T-helper 1 cell treated with Interleukin-12 subunit alpha and Interleukin-12 subunit beta and Interleukin-4 antibody, amounts not matched to agents 30 μg/mL and 1 μg/mL, for 36 hours (primary cell): ENCODE measurements around the gene BABAM2.
"Not testable (repeated sequence)": the region's sequence is repeated elsewhere in the genome, so short reads cannot be mapped to it uniquely, and the experiment has no call there.

ENCODE experiments used
- H3K27ac Mint-ChIP-seq: one replicate; pipeline ENCODE4 v1.8.0; 2021; ENCODE audit warnings: mild to moderate bottlenecking, mixed read lengths
- H3K27me3 Mint-ChIP-seq: one replicate; pipeline ENCODE4 v1.8.0; 2021; ENCODE audit warnings: low read depth, mixed read lengths
- H3K36me3 Mint-ChIP-seq: one replicate; pipeline ENCODE4 v1.8.0; 2021; ENCODE audit warnings: low read depth, mixed read lengths
- H3K4me1 Mint-ChIP-seq: one replicate; pipeline ENCODE4 v1.8.0; 2021; ENCODE audit warnings: low read depth, mixed read lengths
- H3K4me3 Mint-ChIP-seq: one replicate; pipeline ENCODE4 v1.8.0; 2021; ENCODE audit warnings: mild to moderate bottlenecking, moderate library complexity, mixed read lengths
- H3K9me3 Mint-ChIP-seq: one replicate; pipeline ENCODE4 v1.8.0; 2021; ENCODE audit warnings: mixed read lengths

BABAM2 gene

GRCh38 chr2:27958711-27959378 lies 68.3 kb downstream of the BABAM2 start:
- Mint-ChIP-seq H3K4me1 (peaks cover 74% of the 10 kb centered on the region), H3K36me3 (peaks cover 21% of the 10 kb centered on the region), H3K9me3 (peaks cover 11% of the 10 kb centered on the region), H3K27me3 (no peaks in the 10 kb centered on the region), H3K27ac (peak overlapping the region; percentile 70), H3K4me3 (peak overlapping the region; percentile 59)

GRCh38 chr2:27959496-27959895 lies 69.0 kb downstream of the BABAM2 start:
- Mint-ChIP-seq H3K4me3 (peak overlapping the region; percentile 51), H3K36me3 (peaks cover 26% of the 10 kb centered on the region), H3K4me1 (peaks cover 70% of the 10 kb centered on the region), H3K27me3 (no peaks in the 10 kb centered on the region), H3K9me3 (peaks cover 12% of the 10 kb centered on the region), H3K27ac (peak overlapping the region; percentile 79)

DNA sequence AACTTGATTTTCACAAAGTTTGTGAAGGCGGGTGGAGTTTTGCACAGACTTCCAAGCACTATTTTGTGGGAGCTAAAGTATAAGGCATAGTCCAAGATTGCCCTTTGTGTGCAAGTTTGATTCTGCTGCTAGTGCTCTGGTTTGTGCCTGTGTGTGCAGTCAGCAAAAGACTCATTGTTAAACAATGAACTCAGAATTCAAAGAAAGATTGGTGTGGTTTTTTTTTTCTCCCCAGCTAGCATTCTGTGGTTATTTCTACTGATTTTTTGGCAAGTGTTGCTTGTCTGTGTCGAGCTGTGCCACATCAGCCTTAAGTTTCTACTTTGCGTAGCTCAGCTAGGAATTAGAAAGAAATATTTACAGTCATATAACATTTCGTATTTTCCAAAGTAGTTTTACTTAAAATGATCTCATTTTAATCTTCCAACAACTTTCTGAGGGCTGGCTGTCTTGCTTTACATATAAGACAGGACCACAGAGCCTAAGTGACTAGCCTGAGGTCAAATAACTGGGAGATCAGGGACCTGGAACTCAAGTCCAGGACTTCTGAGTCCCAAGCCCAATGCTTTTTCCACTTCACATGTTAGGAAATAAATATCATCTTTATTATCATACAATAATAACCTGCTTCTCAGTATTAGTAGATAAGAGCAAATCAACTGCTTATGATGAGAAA lies 69.8 kb downstream of the BABAM2 start:
- Mint-ChIP-seq H3K36me3 (peaks cover 28% of the 10 kb centered on the region), H3K4me3 (peak overlapping the region; percentile 51), H3K9me3 (peaks cover 12% of the 10 kb centered on the region), H3K4me1 (peaks cover 67% of the 10 kb centered on the region), H3K27me3 (no peaks in the 10 kb centered on the region), H3K27ac (peak overlapping the region; percentile 79)

- peaks cover 12% of the 10 kb centered on the region for H3K9me3 Mint-ChIP-seq
- H3K4me1 Mint-ChIP-seq = peaks cover 67% of the 10 kb centered on the region
- H3K27ac Mint-ChIP-seq = no peak overlapping the region
- peaks cover 29% of the 10 kb centered on the region for H3K36me3 Mint-ChIP-seq
- H3K4me3 Mint-ChIP-seq = no peak overlapping the region
- H3K27me3 Mint-ChIP-seq = no peaks in the 10 kb centered on the region
These were observed 71.5 kb downstream of the BABAM2 start for GRCh38 chr2:27962006-27962405.

DNA sequence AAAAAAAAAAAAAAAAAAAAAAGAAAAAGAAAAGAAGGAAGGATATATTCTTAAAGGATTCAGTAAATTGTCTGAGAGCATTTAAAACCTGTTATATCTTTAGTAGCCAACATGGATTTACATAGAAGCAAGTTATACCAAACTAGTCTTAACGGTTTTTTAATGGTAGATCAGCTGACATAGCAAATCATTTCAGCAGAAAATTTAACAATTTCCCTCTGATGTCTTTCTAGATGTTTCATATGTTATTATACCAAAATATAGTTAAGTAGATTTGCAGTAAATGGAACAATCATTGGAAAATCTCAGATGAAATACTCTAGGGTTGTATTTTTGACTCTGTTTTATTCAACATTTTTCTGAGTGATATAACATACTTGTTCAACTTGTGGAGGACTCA lies 72.9 kb downstream of the BABAM2 start:
- Mint-ChIP-seq H3K36me3 (peaks cover 29% of the 10 kb centered on the region), H3K4me3 (no peak overlapping the region), H3K4me1 (peaks cover 61% of the 10 kb centered on the region), H3K9me3 (peaks cover 14% of the 10 kb centered on the region), H3K27me3 (no peaks in the 10 kb centered on the region), H3K27ac (no peak overlapping the region)

DNA sequence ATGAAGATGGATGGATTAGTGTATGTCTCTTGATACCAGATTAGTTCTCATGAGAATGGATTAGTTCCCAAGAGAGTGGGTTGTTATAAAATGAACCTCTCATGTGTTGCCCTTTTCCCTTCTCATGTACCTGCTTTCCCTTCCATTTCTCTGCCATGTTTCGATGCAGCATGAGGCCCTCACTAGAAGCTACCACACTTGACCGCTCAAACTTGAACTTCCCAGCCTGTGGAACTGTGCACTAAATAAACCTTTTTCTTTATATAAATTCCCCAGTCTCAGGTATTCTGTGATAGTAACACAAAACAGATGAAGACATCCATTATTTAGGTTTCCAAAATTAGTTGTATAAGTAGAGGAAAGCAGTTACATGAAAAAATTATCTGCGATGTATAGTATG lies 73.5 kb downstream of the BABAM2 start:
- H3K36me3 Mint-ChIP-seq = peaks cover 34% of the 10 kb centered on the region
- no peak overlapping the region for H3K4me3 Mint-ChIP-seq
- H3K27ac Mint-ChIP-seq = no peak overlapping the region
- peaks cover 19% of the 10 kb centered on the region for H3K9me3 Mint-ChIP-seq
- H3K27me3 Mint-ChIP-seq = no peaks in the 10 kb centered on the region
- peaks cover 58% of the 10 kb centered on the region for H3K4me1 Mint-ChIP-seq

DNA sequence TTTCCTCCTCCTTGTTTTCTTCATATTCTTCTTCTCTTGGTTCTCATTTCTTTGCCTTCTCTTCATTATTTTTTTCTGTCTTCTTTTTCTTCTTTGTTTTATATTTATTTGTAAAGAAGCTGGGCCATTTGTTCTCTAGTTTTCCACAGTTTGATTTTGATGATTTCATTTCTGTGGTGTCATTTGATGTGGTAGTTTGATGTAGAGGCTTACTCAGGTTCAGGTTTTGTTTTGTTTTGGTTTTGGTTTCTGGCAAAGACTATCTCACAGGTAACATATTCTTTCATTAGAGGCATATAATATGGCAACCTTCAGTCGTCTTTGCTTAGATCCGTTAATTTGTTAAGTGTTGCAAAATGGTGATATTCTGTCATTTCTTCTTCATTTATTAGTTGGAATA lies 75.3 kb downstream of the BABAM2 start:
- peaks cover 42% of the 10 kb centered on the region for H3K36me3 Mint-ChIP-seq
- peak overlapping the region; percentile 87 for H3K27ac Mint-ChIP-seq
- H3K9me3 Mint-ChIP-seq = peaks cover 25% of the 10 kb centered on the region
- H3K4me1 Mint-ChIP-seq = peaks cover 41% of the 10 kb centered on the region
- H3K27me3 Mint-ChIP-seq = no peaks in the 10 kb centered on the region
- H3K4me3 Mint-ChIP-seq = peak overlapping the region; percentile 65

- Mint-ChIP-seq H3K9me3 (peaks cover 25% of the 10 kb centered on the region), H3K4me3 (peak overlapping the region; percentile 30), H3K27ac (peak overlapping the region; percentile 74), H3K36me3 (peaks cover 42% of the 10 kb centered on the region), H3K4me1 (peaks cover 37% of the 10 kb centered on the region), H3K27me3 (no peaks in the 10 kb centered on the region)
These were observed 75.9 kb downstream of the BABAM2 start for GRCh38 chr2:27966466-27966865.

DNA sequence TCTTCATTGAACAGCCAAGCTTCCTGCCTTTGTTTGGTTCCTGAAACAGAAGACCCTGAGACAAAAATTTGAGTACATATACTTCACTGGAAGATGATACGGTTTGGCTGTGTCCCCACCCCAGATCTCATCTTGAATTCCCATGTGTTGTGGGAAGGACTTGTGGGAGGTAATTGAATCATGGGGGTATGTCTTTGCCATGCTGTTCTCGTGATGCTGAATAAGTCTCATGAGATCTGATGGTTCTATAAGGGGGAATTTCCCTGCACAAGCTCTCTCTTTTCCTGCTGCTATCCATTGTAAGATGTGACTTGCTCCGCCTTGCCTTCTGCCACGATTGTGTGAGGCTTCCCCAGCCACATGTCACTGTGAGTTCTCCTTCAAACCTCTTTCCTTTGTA lies 76.5 kb downstream of the BABAM2 start:
- Mint-ChIP-seq H3K4me3 (no peak overlapping the region), H3K36me3 (peaks cover 42% of the 10 kb centered on the region), H3K4me1 (peaks cover 33% of the 10 kb centered on the region), H3K27me3 (no peaks in the 10 kb centered on the region), H3K9me3 (peaks cover 25% of the 10 kb centered on the region), H3K27ac (peak overlapping the region; percentile 61)

DNA sequence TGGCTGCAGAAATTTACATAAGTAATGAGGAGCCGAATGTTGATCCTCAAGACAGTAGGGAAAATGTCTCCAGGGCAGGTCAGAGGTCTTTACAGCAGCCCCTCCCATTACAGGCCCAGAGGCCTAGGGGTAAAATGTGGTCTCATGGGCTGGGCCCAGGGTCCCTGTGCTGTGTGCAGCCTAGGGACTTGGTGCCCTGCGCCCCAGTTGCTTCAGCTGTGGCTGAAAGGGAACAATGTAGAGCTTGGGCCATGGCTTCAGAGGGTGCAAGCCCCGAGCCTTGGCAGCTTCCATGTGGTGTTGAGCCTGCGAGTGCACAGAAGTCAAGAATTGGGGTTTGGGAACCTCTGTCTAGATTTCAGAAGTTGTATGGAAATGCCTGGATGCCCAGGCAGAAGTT lies 77.5 kb downstream of the BABAM2 start:
- H3K4me3 Mint-ChIP-seq, H3K27me3 Mint-ChIP-seq, H3K27ac Mint-ChIP-seq: not testable (repeated sequence)
- Mint-ChIP-seq H3K9me3 (peaks cover 25% of the 10 kb centered on the region), H3K36me3 (peaks cover 42% of the 10 kb centered on the region), H3K4me1 (peaks cover 29% of the 10 kb centered on the region)

- H3K27me3 Mint-ChIP-seq, H3K4me3 Mint-ChIP-seq, H3K27ac Mint-ChIP-seq: not testable (repeated sequence)
- Mint-ChIP-seq H3K9me3 (peaks cover 21% of the 10 kb centered on the region), H3K4me1 (peaks cover 28% of the 10 kb centered on the region), H3K36me3 (peaks cover 38% of the 10 kb centered on the region)
These were observed 78.4 kb downstream of the BABAM2 start for GRCh38 chr2:27968957-27969356.

GRCh38 chr2:27972311-27972710 lies 81.8 kb downstream of the BABAM2 start:
- H3K9me3 Mint-ChIP-seq = peaks cover 19% of the 10 kb centered on the region
- H3K4me3 Mint-ChIP-seq = no peak overlapping the region
- peaks cover 25% of the 10 kb centered on the region for H3K36me3 Mint-ChIP-seq
- H3K27ac Mint-ChIP-seq = peak overlapping the region; percentile 38
- no peaks in the 10 kb centered on the region for H3K27me3 Mint-ChIP-seq
- H3K4me1 Mint-ChIP-seq = peaks cover 9% of the 10 kb centered on the region

GRCh38 chr2:27973592-27973991 lies 83.1 kb downstream of the BABAM2 start:
- Mint-ChIP-seq H3K4me1 (peaks cover 11% of the 10 kb centered on the region), H3K9me3 (peaks cover 16% of the 10 kb centered on the region), H3K36me3 (peaks cover 16% of the 10 kb centered on the region), H3K27me3 (no peaks in the 10 kb centered on the region), H3K4me3 (no peak overlapping the region), H3K27ac (no peak overlapping the region)

DNA sequence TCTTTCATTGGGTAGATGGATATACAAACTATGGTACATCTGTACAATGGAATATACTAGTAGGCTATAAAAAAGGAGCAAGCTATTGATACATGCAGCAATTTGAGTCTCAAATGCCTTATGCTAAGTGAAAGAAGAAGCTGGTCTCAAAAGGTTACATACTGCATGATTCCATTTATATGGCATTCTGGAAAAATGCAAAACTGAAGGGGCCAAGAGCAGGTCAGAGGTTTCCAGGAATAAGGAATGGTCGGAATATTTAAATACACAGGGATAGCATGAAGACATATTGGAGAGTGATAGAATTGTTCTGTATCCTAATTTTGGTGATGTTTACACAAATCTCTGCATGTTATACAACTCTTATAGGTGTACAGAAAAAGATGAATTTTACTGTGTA lies 85.8 kb downstream of the BABAM2 start:
- Mint-ChIP-seq H3K36me3 (peaks cover 3% of the 10 kb centered on the region), H3K27me3 (no peaks in the 10 kb centered on the region), H3K27ac (no peak overlapping the region), H3K9me3 (peaks cover 5% of the 10 kb centered on the region), H3K4me1 (peaks cover 14% of the 10 kb centered on the region), H3K4me3 (no peak overlapping the region)

DNA sequence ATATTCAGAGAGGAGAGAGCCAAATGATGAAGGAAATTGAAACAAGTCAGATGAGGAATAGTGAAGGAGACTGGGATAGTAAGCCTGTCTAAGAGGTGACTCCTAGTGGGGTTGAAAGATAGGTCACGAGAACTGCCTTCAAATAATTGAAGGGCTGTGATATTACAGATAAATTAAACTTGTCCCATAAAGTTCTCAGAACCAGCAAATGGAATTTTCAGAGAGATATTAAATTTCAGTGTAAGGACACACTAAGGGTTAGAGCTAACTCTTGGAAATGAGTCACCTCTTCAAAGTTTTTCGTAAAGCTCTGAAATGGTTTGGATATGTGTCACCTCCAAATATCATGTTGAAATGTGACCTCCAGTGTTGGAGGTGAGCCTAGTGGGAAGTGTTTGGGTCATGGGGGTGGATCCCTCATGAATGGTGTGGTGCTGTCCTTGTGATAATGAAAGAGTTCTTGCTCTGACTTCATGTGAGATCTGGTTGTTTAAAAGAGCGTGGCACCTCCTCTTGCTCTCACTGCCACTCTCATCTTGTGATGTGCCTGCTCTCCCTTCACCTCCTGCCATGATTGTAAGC lies 87.3 kb downstream of the BABAM2 start:
- Mint-ChIP-seq H3K36me3 (peaks cover 4% of the 10 kb centered on the region), H3K4me3 (no peak overlapping the region), H3K4me1 (peaks cover 14% of the 10 kb centered on the region), H3K27ac (no peak overlapping the region), H3K27me3 (no peaks in the 10 kb centered on the region), H3K9me3 (peaks cover 5% of the 10 kb centered on the region)
